HFF-Myc (cell line): Measurements from ENCODE around the gene TMEM19.

ENCODE experiments used
- DNase-seq: peaks from one replicate; pipeline ENCODE4 v3.0.0-alpha.2; 2011; ENCODE audit warnings: low read depth; ENCODE audit errors: extremely low read depth
- H3K4me3 ChIP-seq: replicated peaks from 2 replicates; pipeline ENCODE4 v1.5.1; 2011; ENCODE audit warnings: low read depth, mild to moderate bottlenecking, control low read depth, low read length
- TF ChIP-seq, protein P1 (sequence below): IDR thresholded peaks from 2 replicates; pipeline ENCODE4 v1.5.1; 2012; ENCODE audit warnings: mild to moderate bottlenecking, low read depth, low read length, control low read depth; ENCODE audit errors: missing control alignments

Gene TMEM19

DNA sequence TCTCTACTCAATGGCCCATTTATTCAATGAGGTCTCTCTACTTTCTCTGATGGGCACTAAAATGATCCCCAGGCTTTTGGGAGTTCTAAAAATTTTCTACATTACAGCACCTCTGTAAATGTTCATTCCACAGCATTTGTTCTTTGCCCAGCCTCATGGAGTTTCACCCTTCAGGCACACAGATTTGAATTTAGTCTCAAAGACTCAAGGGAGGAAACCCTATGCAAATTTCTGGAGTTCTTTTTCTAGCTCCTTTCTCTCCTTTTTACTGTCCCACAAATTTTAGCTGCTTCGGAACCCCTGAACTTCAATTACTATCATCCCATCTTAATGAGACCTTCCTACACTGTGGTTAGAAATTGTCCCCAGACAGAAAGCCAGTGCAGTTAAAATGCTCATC, 51.3 kb downstream of the TMEM19 start:
- H3K4me3 ChIP-seq, result no peak overlapping the region
- DNase-seq, result no peak
- TF ChIP-seq, protein P1, sequence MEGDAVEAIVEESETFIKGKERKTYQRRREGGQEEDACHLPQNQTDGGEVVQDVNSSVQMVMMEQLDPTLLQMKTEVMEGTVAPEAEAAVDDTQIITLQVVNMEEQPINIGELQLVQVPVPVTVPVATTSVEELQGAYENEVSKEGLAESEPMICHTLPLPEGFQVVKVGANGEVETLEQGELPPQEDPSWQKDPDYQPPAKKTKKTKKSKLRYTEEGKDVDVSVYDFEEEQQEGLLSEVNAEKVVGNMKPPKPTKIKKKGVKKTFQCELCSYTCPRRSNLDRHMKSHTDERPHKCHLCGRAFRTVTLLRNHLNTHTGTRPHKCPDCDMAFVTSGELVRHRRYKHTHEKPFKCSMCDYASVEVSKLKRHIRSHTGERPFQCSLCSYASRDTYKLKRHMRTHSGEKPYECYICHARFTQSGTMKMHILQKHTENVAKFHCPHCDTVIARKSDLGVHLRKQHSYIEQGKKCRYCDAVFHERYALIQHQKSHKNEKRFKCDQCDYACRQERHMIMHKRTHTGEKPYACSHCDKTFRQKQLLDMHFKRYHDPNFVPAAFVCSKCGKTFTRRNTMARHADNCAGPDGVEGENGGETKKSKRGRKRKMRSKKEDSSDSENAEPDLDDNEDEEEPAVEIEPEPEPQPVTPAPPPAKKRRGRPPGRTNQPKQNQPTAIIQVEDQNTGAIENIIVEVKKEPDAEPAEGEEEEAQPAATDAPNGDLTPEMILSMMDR, result no peak

DNA sequence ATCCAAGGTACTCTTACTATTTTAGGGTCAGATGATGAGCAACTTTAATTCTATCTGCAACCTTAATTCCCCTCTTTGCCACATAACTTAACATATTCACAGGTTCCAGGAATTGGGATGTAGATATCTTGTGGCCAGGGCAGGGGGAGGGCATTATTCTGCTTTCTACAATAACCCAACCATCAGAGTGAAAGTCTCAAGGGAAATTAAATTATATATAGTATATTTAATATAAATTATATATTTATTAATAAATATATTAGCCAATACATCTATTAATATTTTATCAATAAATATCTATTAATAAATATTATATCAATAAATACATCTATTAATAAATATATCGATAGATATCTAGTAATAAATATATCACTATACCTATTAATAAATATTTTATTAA, 57.1 kb downstream of the TMEM19 start:
- TF ChIP-seq, protein P1, result no peak
- no peak overlapping the region for H3K4me3 ChIP-seq
- no peak for DNase-seq

DNA sequence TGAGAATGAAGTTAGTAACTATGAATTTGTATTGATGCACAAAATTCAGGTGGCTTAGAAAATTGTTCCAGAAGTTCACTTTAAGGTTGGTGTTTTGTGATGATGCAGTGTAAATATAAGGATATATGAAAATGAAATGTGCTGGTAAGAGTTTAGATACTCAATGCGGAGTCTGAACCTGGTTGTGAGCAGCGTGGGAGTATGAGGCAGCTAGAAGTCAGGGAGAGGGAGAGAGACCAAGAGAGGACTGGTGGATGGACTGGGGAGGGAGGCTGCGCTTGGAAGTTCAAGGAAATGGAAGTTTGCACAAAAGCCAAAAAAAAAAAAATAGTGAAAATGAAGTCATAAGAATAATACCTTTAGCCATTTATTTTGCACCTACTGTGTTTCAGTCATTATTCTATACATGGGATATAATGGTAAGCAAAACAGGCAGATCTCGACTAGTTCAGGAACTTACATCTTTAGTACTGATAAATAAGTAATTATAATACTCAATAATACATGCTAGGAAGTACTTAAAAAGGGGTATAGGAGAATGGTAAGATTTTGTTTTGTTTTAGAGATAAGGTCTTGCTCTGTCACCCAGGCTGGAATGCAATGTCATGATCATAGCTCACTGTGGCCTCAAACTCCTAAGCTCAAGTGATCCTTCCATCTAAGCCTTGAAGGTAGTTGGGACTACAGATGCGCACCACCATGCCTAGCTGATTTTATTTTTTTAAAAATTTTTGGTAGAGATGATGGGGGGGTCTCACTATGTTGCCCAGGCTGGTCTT, 58.8 kb downstream of the TMEM19 start:
- TF ChIP-seq, protein P1, result no peak
- DNase-seq, result no peak
- H3K4me3 ChIP-seq, result no peak overlapping the region

DNA sequence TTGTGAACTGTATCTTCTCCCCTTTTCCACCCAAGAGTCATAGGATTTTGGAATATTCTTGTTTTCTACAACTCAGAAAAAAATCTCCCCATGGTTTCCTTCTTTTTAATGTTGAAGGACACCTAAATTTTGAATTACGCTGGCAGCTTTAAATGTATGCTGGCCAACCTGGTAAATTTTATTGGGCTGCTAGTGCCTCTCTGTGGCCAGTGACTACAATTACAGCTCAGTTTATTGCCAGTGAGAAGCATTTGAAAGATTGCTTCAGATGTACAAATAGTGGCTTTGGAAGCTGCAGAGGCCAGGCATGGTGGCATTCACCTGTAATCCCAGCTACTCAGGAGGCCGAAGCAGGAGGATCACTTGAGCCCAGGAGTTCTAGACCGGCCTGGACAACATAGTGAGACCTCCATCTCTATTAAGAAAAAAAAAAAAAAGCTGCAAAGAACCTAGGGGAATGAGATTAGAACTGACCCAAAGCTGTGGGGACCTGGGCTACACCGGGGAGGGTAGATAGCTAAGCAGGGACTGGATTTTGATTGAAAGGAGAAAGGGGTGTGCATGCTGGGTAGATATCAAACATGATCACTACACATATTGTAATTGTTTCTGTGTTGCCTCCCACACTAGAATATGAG, 61.2 kb downstream of the TMEM19 start:
- H3K4me3 ChIP-seq, result no peak overlapping the region
- DNase-seq, result no peak

DNA sequence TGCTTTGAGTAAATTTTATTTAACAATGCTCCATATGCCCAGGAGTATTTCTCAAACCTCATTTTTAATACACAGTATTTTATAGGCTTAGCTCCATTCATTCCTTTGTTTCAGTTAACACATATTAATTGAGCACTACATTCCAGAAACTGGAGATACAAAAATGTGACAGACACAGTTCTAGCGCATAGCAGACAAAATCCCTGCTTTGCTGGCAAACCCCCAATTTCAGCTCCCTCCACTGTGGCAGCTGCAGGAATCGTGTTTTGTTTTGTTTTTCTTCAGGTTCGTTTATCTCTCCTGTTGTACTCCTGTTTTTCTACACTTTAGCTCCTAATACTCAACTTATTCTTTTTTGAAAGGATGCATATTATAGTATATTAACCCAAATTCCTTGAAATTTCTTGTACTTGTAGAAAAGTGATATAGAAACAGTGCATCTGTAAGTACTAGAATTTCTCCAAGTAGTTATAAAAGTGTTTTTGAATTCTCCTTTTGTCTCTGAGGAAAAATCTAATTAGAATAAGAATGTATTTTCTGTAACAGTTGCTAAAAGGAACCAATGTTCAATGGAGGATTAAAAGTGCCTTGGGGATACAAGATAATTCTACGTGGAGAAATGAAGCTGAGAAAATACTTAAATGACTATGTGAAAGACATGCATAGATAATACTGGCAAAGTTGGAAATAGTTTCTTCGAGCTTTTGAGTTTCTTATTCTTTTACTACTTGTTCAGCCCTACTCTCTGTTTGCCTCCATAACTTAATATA, 62.4 kb downstream of the TMEM19 start:
- H3K4me3 ChIP-seq, result no peak overlapping the region
- DNase-seq, result no peak
- TF ChIP-seq, protein P1, result no peak

More for the DNA sequence above, 61.2 kb downstream of the TMEM19 start:
- TF ChIP-seq, protein P1, result peak; percentile 66

DNA sequence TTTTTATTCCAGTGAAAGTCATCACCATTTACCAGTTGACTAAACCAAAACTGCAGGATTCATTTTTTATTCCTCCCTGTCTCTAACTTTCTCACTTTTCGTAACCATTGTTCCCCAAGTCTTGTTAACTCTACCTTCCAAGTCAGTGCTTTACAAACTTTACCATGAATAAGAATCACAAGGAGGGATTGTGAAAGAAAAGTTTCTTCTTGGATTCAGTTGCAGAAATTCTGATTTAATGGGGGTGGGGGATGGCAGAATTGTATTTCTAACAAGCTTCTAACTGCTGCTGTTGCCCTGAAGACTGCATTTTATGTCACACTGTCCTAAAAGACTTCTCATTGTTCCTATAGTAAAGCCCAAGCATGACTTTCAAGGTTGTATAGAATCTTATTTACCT, 63.8 kb downstream of the TMEM19 start:
- no peak overlapping the region for H3K4me3 ChIP-seq
- TF ChIP-seq, protein P1, result no peak
- no peak for DNase-seq
